K562 (cell line): Measurements from ENCODE around the gene CACNB2. TPM values are rescaled to one million over a fixed set of nuclear protein-coding genes. Genes with fewer than 3 reads are reported as not detected.

Experiments
- CHD2 ChIP-seq: IDR thresholded peaks from 2 replicates; pipeline ENCODE4 v1.6.1; 2011; ENCODE audit warnings: low read depth, low read length
- EWSR1 ChIP-seq: fragments of 450-650 bp; IDR thresholded peaks from 2 replicates; pipeline ENCODE4 v1.6.1; 2018; ENCODE audit warnings: borderline replicate concordance, mild to moderate bottlenecking, low read depth, moderate library complexity; ENCODE audit not compliant: partially characterized antibody
- HDAC3 ChIP-seq: fragments of 450-650 bp; IDR thresholded peaks from 2 replicates; pipeline ENCODE4 v1.6.1; 2018; ENCODE audit warnings: borderline replicate concordance, mild to moderate bottlenecking, moderate library complexity; ENCODE audit not compliant: partially characterized antibody
- HMG20A ChIP-seq: fragments of 450-650 bp; formaldehyde crosslinking; conservative IDR thresholded peaks from 2 replicates; pipeline ENCODE4 v1.4.0; 2020; ENCODE audit warnings: mild to moderate bottlenecking, mixed read lengths
- KLF13 ChIP-seq: fragments of 450-650 bp; IDR thresholded peaks from 2 replicates; pipeline ENCODE4 v1.6.1; 2016; ENCODE audit warnings: missing genetic modification characterization, low read depth, mild to moderate bottlenecking, missing compliant biosample characterization, moderate library complexity, borderline replicate concordance
- MCM2 ChIP-seq: fragments of 450-650 bp; IDR thresholded peaks from 2 replicates; pipeline ENCODE4 v1.6.1; 2017; ENCODE audit warnings: low read depth, mild to moderate bottlenecking
- NUFIP1 ChIP-seq: fragments of 450-650 bp; IDR thresholded peaks from 2 replicates; pipeline ENCODE4 v1.6.1; 2018; ENCODE audit not compliant: partially characterized antibody
- SLC30A9 ChIP-seq: fragments of 250-450 bp; sonication (Bioruptor Pico); IDR thresholded peaks from 2 replicates; pipeline ENCODE4 v1.8.0; 2022; ENCODE audit warnings: mild to moderate bottlenecking, moderate library complexity
- ZNF551 ChIP-seq: fragments of 250-450 bp; sonication (Bioruptor Pico); IDR thresholded peaks from 2 replicates; pipeline ENCODE4 v1.5.0; 2021; ENCODE audit warnings: mild to moderate bottlenecking, moderate library complexity
- polyA plus RNA-seq, 8 experiments: library from polyadenylated mRNA; depleted of rRNA in 4 of 8; stranded (reverse) in 5 of 8; unstranded in 3 of 8; fragments of >200 nt; fragmentation: Nextera tagmentation in 2 of 8; fragmentation: Illumina TruSeq in 1 of 8; extraction: Ambion mirVana in 2 of 8; extraction: Trizol in 1 of 8; gene quantifications; 2 replicates each; pipeline versions ENCODE4 v1.2.1 to v1.2.3, GENCODE V29; 2011 to 2014; ENCODE audit warnings: inconsistent platforms in 1 of 8, missing spikeins in 1 of 8
- total RNA-seq, 7 experiments: library from RNA; depleted of rRNA in 6 of 7; stranded (reverse); fragments of >200 nt in 6 of 7; fragmentation: Illumina TruSeq in 2 of 7; extraction: Trizol in 2 of 7; gene quantifications; 2 replicates each; pipeline versions ENCODE4 v1.2.1 to v1.2.3, GENCODE V29; 2011 to 2021; ENCODE audit warnings: low replicate concordance in 1 of 7
- TF ChIP-seq, protein P1 (sequence below): fragments of 450-650 bp; IDR thresholded peaks from 2 replicates; pipeline ENCODE4 v1.6.1; 2014; ENCODE audit warnings: low read depth, mild to moderate bottlenecking, moderate library complexity, borderline replicate concordance
- TF ChIP-seq, protein P2 (sequence below), 2 experiments: fragments of 250-450 bp in 1 of 2; fragments of 450-650 bp in 1 of 2; sonication (Bioruptor Pico) in 1 of 2; IDR thresholded peaks; 2 replicates each; pipeline versions ENCODE4 v1.6.1 to v1.8.0; 2016 to 2021; ENCODE audit warnings: mild to moderate bottlenecking in 2 of 2, moderate library complexity in 2 of 2, missing compliant biosample characterization in 1 of 2, missing genetic modification characterization in 1 of 2

Gene CACNB2
- total and polyA plus RNA-seq, 9 of the 15 experiments (the other 6 are each of a cell fraction or from before 2014, with no cell fraction given), result 1.8 to 2.2 TPM; not detected in 7

DNA sequence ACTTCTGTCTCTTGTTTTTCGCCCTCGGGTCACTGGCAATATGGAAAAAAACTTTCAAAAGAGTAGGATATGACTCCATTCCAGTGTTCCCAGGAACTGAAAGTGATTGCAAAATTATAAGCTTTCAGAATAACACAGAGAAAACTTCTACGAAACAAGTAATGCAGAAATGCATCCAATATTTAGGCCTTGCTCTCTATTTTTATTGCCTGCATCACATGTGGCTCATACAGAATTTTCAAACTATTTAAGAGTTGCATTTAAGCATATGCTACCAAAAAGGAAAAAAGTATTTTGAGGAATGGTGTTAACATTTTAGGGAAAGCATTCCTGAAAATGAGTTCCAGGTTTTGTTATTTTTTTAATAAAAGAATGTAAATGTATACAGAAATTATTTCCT is 228.0 kb downstream of the CACNB2 start (continued):
- TF ChIP-seq, protein P1, sequence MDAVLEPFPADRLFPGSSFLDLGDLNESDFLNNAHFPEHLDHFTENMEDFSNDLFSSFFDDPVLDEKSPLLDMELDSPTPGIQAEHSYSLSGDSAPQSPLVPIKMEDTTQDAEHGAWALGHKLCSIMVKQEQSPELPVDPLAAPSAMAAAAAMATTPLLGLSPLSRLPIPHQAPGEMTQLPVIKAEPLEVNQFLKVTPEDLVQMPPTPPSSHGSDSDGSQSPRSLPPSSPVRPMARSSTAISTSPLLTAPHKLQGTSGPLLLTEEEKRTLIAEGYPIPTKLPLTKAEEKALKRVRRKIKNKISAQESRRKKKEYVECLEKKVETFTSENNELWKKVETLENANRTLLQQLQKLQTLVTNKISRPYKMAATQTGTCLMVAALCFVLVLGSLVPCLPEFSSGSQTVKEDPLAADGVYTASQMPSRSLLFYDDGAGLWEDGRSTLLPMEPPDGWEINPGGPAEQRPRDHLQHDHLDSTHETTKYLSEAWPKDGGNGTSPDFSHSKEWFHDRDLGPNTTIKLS, result no peak
- TF ChIP-seq HMG20A (CRISPR knock-in tag), result no peak
- no peak for TF ChIP-seq SLC30A9 (CRISPR knock-in tag)
- no peak for TF ChIP-seq CHD2
- no peak for TF ChIP-seq KLF13 (tag)
- TF ChIP-seq MCM2, result no peak
- no peak for TF ChIP-seq ZNF551 (CRISPR knock-in tag)
- TF ChIP-seq, protein P2, sequence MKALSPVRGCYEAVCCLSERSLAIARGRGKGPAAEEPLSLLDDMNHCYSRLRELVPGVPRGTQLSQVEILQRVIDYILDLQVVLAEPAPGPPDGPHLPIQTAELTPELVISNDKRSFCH (CRISPR knock-in tag; IDR thresholded peaks at IDR 0.05), result no peak
- TF ChIP-seq, protein P2 (tag; IDR thresholded peaks at IDR 0.05), result no peak
- no peak for TF ChIP-seq EWSR1
- TF ChIP-seq NUFIP1, result no peak
- no peak for TF ChIP-seq HDAC3
- TF ChIP-seq, all 486 proteins: peak for 0
